ENCODE data around the gene NUDT21.

- TF ChIP-seq CTCF (IDR thresholded peaks at IDR 0.05) (no peak), ZFX (IDR thresholded peaks at IDR 0.05; ENCODE audit: borderline replicate concordance) (no peak)
These were observed 30.5 kb downstream of the NUDT21 start for GRCh38 chr16:56420613-56421012.
